Right ventricle myocardium superior (tissue), 1 donor: ENCODE data around the gene XYLT1. TPM values are rescaled to one million over a fixed set of nuclear protein-coding genes. Genes with fewer than 3 reads are reported as not detected.

Experiments used
- ATAC-seq: fragments of 200-7000 bp; cut with Tn5 transposase; one replicate; pipeline ENCODE4 v1.9.1; 2020; ENCODE audit warnings: mild to moderate bottlenecking; ENCODE audit not compliant: poor library complexity
- DNase-seq: peaks from one replicate; pipeline ENCODE4 v3.0.0-alpha.2; 2020
- intact Hi-C: fragments of 100-400 bp; cut with DNase I; formaldehyde crosslinking; loops from one replicate; pipeline ENCODE4 v1.11.2; 2022
- total RNA-seq: library from RNA; stranded (reverse); fragmentation: NEBNext Ultra II Directional; extraction: Animal tissue kit (Norgen Biotek cat#: 25700); gene quantifications from one replicate; pipeline ENCODE4 v1.2.1, GENCODE V29; 2021
- donor health status: DM: no; HTN: yes; CAD: no; lungs with severe emphysema.

Gene XYLT1
- total RNA-seq, 1 donor from 2014 or later, result 1.7 TPM

GRCh38 chr16:17063201-17064139, 407.3 kb downstream of the XYLT1 start:
- intact Hi-C loops, result no loop called here
- DNase-seq, result no peak
- no peak for ATAC-seq

- intact Hi-C loops, result no loop called here
- ATAC-seq, result no peak
- DNase-seq, result no peak
These were observed 408.1 kb downstream of the XYLT1 start for GRCh38 chr16:17062676-17063075.

- no peak for ATAC-seq
- intact Hi-C loops, result no loop called here
- DNase-seq, result no peak
These were observed 409.4 kb downstream of the XYLT1 start for GRCh38 chr16:17061326-17061725.

GRCh38 chr16:17058471-17058870, 412.3 kb downstream of the XYLT1 start:
- ATAC-seq, result no peak
- no peak for DNase-seq
- intact Hi-C loops, result no loop called here

- ATAC-seq (no peak), DNase-seq (no peak)
- intact Hi-C loops, result no loop called here
These were observed 414.1 kb downstream of the XYLT1 start for GRCh38 chr16:17056666-17057065.

GRCh38 chr16:17053536-17054160, 417.1 kb downstream of the XYLT1 start:
- DNase-seq, result no peak
- intact Hi-C loops, result no loop called here
- ATAC-seq, result no peak
